Mesenchymal stem cell (in vitro differentiated cells and primary cell): ENCODE data around the gene RPL12.

Source experiments
- DNase-seq: peaks from one replicate; pipeline ENCODE4 v3.0.0-alpha.2; 2013
- H2AFZ ChIP-seq: one replicate; pipeline ENCODE4 v1.6.1; 2013; ENCODE audit warnings: low read depth, mild to moderate bottlenecking, control low read depth, inconsistent platforms, low read length, moderate library complexity
- H2AK5ac ChIP-seq: 2 replicates; pipeline ENCODE4 v1.6.1; 2013; ENCODE audit warnings: low read length, moderate library complexity, mild to moderate bottlenecking, inconsistent platforms; ENCODE audit not compliant: severe bottlenecking
- H2BK120ac ChIP-seq: one replicate; pipeline ENCODE4 v1.6.1; 2013; ENCODE audit warnings: low read depth, mild to moderate bottlenecking, inconsistent platforms, low read length, moderate library complexity
- H2BK12ac ChIP-seq, 2 experiments: one replicate each; pipeline ENCODE4 v1.6.1; 2013; ENCODE audit warnings: inconsistent platforms in 2 of 2, low read length in 2 of 2, mild to moderate bottlenecking in 2 of 2, moderate library complexity in 2 of 2, control low read depth in 1 of 2
- H2BK15ac ChIP-seq: one replicate; pipeline ENCODE4 v1.6.1; 2013; ENCODE audit warnings: mild to moderate bottlenecking, low read depth, inconsistent platforms; ENCODE audit not compliant: poor library complexity, severe bottlenecking
- H2BK5ac ChIP-seq: 2 replicates; pipeline ENCODE4 v1.6.1; 2013; ENCODE audit warnings: low read depth, mild to moderate bottlenecking, low read length, control low read depth, inconsistent platforms; ENCODE audit not compliant: poor library complexity, severe bottlenecking
- H3K14ac ChIP-seq, 2 experiments: one replicate each; pipeline ENCODE4 v1.6.1; 2013; ENCODE audit warnings: inconsistent platforms in 2 of 2, low read length in 2 of 2, control low read depth in 1 of 2, mild to moderate bottlenecking in 1 of 2, moderate library complexity in 1 of 2
- H3K18ac ChIP-seq, 2 experiments: one replicate each; pipeline ENCODE4 v1.6.1; 2013; ENCODE audit warnings: inconsistent platforms in 2 of 2, low read length in 2 of 2, control low read depth in 1 of 2, low read depth in 1 of 2, mild to moderate bottlenecking in 1 of 2
- H3K23ac ChIP-seq, 2 experiments: one replicate each; pipeline ENCODE4 v1.6.1; 2013; ENCODE audit warnings: inconsistent platforms in 2 of 2, low read length in 2 of 2, mild to moderate bottlenecking in 2 of 2, moderate library complexity in 2 of 2, control low read depth in 1 of 2
- H3K27ac ChIP-seq: 2 replicates; pipeline ENCODE4 v1.5.1; 2013; ENCODE audit warnings: mild to moderate bottlenecking, moderate library complexity, low read length, control low read depth, inconsistent platforms; ENCODE audit not compliant: poor library complexity, severe bottlenecking
- H3K27me3 ChIP-seq, 2 experiments: 2 replicates each; pipeline versions ENCODE4 v1.6.1 to v1.7.0; 2013; ENCODE audit warnings: low read length in 2 of 2, mild to moderate bottlenecking in 2 of 2, moderate library complexity in 2 of 2, control low read depth in 1 of 2, inconsistent platforms in 1 of 2; ENCODE audit not compliant: control insufficient read depth in 1 of 2, insufficient read depth in 1 of 2
- H3K36me3 ChIP-seq, 2 experiments: 2 replicates each; pipeline versions ENCODE4 v1.6.1 to v1.7.0; 2013; ENCODE audit warnings: low read length in 2 of 2, control low read depth in 1 of 2, inconsistent platforms in 1 of 2, low read depth in 1 of 2, mild to moderate bottlenecking in 1 of 2; ENCODE audit not compliant: insufficient read depth in 2 of 2, control insufficient read depth in 1 of 2
- H3K4ac ChIP-seq, 2 experiments: one replicate each; pipeline ENCODE4 v1.6.1; 2013; ENCODE audit warnings: inconsistent platforms in 2 of 2, low read length in 2 of 2, mild to moderate bottlenecking in 2 of 2, moderate library complexity in 2 of 2, control low read depth in 1 of 2, low read depth in 1 of 2
- H3K4me1 ChIP-seq: 2 replicates; pipeline ENCODE4 v1.6.1; 2013; ENCODE audit warnings: low read depth, low read length, control low read depth; ENCODE audit not compliant: control insufficient read depth, insufficient read depth
- H3K4me2 ChIP-seq: 2 replicates; pipeline ENCODE4 v1.6.1; 2013; ENCODE audit warnings: low read length, mild to moderate bottlenecking, inconsistent platforms; ENCODE audit not compliant: poor library complexity, severe bottlenecking
- H3K4me3 ChIP-seq, 2 experiments: 2 replicates each; pipeline versions ENCODE4 v1.5.1 to v1.7.0; 2013; ENCODE audit warnings: low read length in 2 of 2, mild to moderate bottlenecking in 2 of 2, control low read depth in 1 of 2, low read depth in 1 of 2; ENCODE audit not compliant: insufficient read depth in 1 of 2
- H3K79me1 ChIP-seq: replicated peaks from 2 replicates; pipeline ENCODE4 v1.6.1; 2013; ENCODE audit warnings: mild to moderate bottlenecking, control low read depth, low read length, inconsistent platforms; ENCODE audit not compliant: poor library complexity, severe bottlenecking
- H3K9ac ChIP-seq: 2 replicates; pipeline ENCODE4 v1.7.0; 2013; ENCODE audit warnings: mild to moderate bottlenecking, low read length, moderate library complexity
- H3K9me3 ChIP-seq: 2 replicates; pipeline ENCODE4 v1.7.0; 2013; ENCODE audit warnings: mild to moderate bottlenecking, low read length; ENCODE audit not compliant: control insufficient read depth
- H4K8ac ChIP-seq: one replicate; pipeline ENCODE4 v1.6.1; 2013; ENCODE audit warnings: inconsistent platforms, mild to moderate bottlenecking, low read length, moderate library complexity
- H4K91ac ChIP-seq: one replicate; pipeline ENCODE4 v1.6.1; 2013; ENCODE audit warnings: mild to moderate bottlenecking, low read length, inconsistent platforms
- WGBS: methylation state at CpG from one replicate; pipeline ENCODE4 v1.1.7; 2013; ENCODE audit warnings: mixed read lengths; 5-methylcytosine and 5-hydroxymethylcytosine counted together

RPL12 gene

GRCh38 chr9:127428348-127428747 lies 22.9 kb downstream of the RPL12 start:
- H2BK5ac ChIP-seq, result no peak overlapping the region
- no peak overlapping the region for H3K23ac ChIP-seq
- DNase-seq, result no peak
- H3K27ac ChIP-seq, result no peak overlapping the region
- H3K14ac ChIP-seq, result no peak overlapping the region
- no peak overlapping the region for H2BK15ac ChIP-seq
- no peak overlapping the region for H2BK12ac ChIP-seq
- H3K4ac ChIP-seq, result no peak overlapping the region
- peaks cover 23 to 46% of the 10 kb centered on the region in 2 experiments for H3K36me3 ChIP-seq
- no peaks in the 10 kb centered on the region for H3K9me3 ChIP-seq
- H2AK5ac ChIP-seq, result no peak overlapping the region
- WGBS, result 100% methylated on average over 1 of the region's 3 CpGs
- H3K79me1 ChIP-seq, result peaks cover 19% of the 10 kb centered on the region
- no peak overlapping the region for H3K18ac ChIP-seq
- H4K8ac ChIP-seq, result no peak overlapping the region
- H3K4me1 ChIP-seq, result peaks cover 4% of the 10 kb centered on the region
- no peaks in the 10 kb centered on the region for H3K27me3 ChIP-seq
- no peak overlapping the region for H3K4me3 ChIP-seq
- no peak overlapping the region for H3K9ac ChIP-seq
- H3K4me2 ChIP-seq, result no peak overlapping the region
- no peak overlapping the region for H4K91ac ChIP-seq
- no peak overlapping the region for H2AFZ ChIP-seq
- H2BK120ac ChIP-seq, result no peak overlapping the region

DNA sequence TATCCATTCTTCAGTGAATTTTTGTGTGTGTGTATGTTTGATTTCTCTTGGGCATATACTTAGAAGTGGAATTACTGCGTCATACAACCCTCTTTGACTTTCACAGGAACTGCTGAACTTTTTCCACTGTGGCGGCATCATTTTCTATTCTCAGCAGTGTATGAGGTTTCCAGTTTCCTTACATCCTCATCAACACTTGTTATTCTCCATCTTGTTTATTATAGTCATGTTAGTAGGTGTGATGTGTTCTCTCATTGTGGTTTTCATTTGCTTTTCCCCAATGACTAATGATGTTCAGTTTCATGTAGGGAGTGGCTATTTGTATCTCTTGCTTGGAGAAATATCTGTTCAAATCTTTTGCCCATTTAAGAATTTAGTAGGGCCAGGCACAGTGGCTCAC lies 24.4 kb downstream of the RPL12 start:
- Histone ChIP-seq H3K36me3 (peaks cover 19 to 40% of the 10 kb centered on the region in 2 experiments), H3K23ac (no peak overlapping the region), H2BK15ac (no peak overlapping the region), H3K4me1 (peaks cover 9% of the 10 kb centered on the region), H2AFZ (no peak overlapping the region), H3K9ac (no peak overlapping the region), H2AK5ac (no peak overlapping the region), H3K4me2 (no peak overlapping the region), H2BK5ac (no peak overlapping the region), H3K9me3 (no peaks in the 10 kb centered on the region), H2BK12ac (no peak overlapping the region), H2BK120ac (no peak overlapping the region), H3K14ac (no peak overlapping the region), H3K18ac (no peak overlapping the region), H4K8ac (no peak overlapping the region), H3K79me1 (peaks cover 31% of the 10 kb centered on the region), H4K91ac (no peak overlapping the region), H3K4me3 (no peak overlapping the region), H3K4ac (no peak overlapping the region), H3K27ac (no peak overlapping the region), H3K27me3 (no peaks in the 10 kb centered on the region)
- WGBS, result 100% methylated on average over 2 of the region's 2 CpGs
- no peak for DNase-seq

DNA sequence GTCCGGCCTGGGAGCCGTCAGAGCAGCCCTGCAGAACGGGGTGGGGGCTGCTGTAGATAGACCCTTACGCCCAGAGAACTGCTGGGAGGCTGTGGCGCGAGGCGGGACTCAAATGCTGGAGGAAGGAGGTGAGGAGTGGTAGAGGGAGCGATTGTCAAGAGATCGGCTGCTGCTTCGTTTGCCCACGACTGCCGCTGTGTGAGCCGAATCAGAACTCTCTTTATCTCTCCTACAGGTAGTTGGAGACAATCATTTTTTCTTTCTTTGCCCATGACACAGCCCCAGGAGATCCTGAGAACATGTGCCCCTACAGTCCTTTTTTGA lies 26.6 kb downstream of the RPL12 start:
- Histone ChIP-seq H2BK12ac (no peak overlapping the region), H3K14ac (no peak overlapping the region), H2BK120ac (no peak overlapping the region), H3K4me3 (peak overlapping the region; percentile 83 to 100), H3K27ac (peak overlapping the region; percentile 94), H3K4me2 (peak overlapping the region; percentile 89), H2BK15ac (no peak overlapping the region), H3K23ac (peak overlapping the region in 1 of 2 experiments; percentile 2), H3K9me3 (no peaks in the 10 kb centered on the region), H3K18ac (peak overlapping the region; percentile 73 to 84), H3K9ac (peak overlapping the region; percentile 98), H4K91ac (peak overlapping the region; percentile 43), H3K4ac (peak overlapping the region in 1 of 2 experiments; percentile 60), H3K27me3 (no peaks in the 10 kb centered on the region), H3K36me3 (peaks cover 14 to 22% of the 10 kb centered on the region in 2 experiments), H2AFZ (peak overlapping the region; percentile 75), H4K8ac (peak overlapping the region; percentile 91), H3K79me1 (peaks cover 22% of the 10 kb centered on the region), H2BK5ac (no peak overlapping the region), H2AK5ac (no peak overlapping the region), H3K4me1 (peaks cover 9% of the 10 kb centered on the region)
- no peak for DNase-seq
- 1% methylated on average over 7 of the region's 13 CpGs for WGBS

DNA sequence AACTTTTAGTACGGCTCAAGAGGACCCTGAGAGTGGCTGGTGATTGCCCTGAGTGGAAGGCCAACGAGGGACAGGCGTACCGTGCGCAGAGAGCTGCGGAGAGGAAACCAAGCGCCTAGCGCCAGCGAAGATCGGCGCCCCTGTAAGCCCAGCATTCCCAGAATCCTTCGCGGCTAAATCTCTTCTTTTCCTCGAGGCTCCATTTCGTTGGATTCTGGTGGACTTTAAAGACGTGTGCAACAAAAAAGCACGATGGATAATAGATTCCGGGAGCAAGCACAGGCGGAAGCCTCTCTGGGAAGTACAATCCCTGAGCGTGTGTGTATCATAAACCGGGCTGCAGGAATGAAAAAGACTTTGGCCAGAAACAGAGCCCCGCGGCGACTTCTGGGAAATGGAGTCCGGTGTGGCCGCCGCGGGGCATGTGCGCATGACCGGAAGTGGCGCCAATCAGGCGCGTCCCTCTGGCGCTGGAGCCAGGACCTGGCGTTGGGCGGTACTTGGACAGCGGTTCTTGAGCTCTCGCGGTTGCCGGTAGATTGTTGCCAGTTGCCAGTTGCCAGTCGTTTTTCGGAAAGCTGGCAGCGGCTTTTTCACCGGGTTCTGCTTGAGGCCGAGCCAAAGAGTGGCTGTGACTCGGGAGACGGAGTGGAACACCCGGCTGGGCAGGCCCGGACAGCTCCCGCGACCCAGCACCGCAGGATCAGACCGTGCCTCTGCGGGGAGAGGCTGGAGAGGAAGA lies 27.1 kb downstream of the RPL12 start, which contains the start of gene ZNF79:
Gene ZNF79, plus strand, starts transcription at position 449 of the 742 bp plus-strand sequence. CDS start 406 bp downstream, outside the sequence.
- Histone ChIP-seq H2AFZ (peak within 1 kb of the TSS; percentile 75), H3K18ac (peak within 1 kb of the TSS; percentile 73 to 84), H2BK120ac (peak within 1 kb of the TSS; percentile 51), H2BK12ac (peak within 1 kb of the TSS in 1 of 2 experiments; percentile 15), H2AK5ac (no peak within 1 kb of the TSS), H3K36me3 (peaks cover 10 to 16% of the 10 kb centered on the region in 2 experiments), H3K23ac (peak within 1 kb of the TSS in 1 of 2 experiments; percentile 2), H3K4me2 (peak within 1 kb of the TSS; percentile 89), H3K14ac (no peak within 1 kb of the TSS), H3K4me1 (peaks cover 9% of the 10 kb centered on the region), H3K27ac (peak within 1 kb of the TSS; percentile 94), H3K4ac (peak within 1 kb of the TSS in 1 of 2 experiments; percentile 76), H3K9ac (peak within 1 kb of the TSS; percentile 98), H3K79me1 (peaks cover 22% of the 10 kb centered on the region), H2BK5ac (peak within 1 kb of the TSS; percentile 88), H2BK15ac (no peak within 1 kb of the TSS), H3K27me3 (peaks cover 0 to 3% of the 10 kb centered on the region in 2 experiments), H3K9me3 (no peaks in the 10 kb centered on the region), H4K91ac (peak within 1 kb of the TSS; percentile 43), H3K4me3 (peak within 1 kb of the TSS; percentile 83 to 100), H4K8ac (peak within 1 kb of the TSS; percentile 94)
- WGBS, result under 1% methylated on average over 54 of the region's 54 CpGs
- DNase-seq, result peak; percentile 94
